NCI-H748 (cell line): ENCODE results near the gene PPP1R3D.
"Not testable (repeated sequence)": the region's sequence is repeated elsewhere in the genome, so short reads cannot be mapped to it uniquely, and the experiment has no call there.

Experiments
- DNase-seq: peaks from one replicate; lab custom pipeline; 2025; ENCODE audit not compliant: unreplicated experiment; lab: John Stamatoyannopoulos, UW

The PPP1R3D gene

DNA sequence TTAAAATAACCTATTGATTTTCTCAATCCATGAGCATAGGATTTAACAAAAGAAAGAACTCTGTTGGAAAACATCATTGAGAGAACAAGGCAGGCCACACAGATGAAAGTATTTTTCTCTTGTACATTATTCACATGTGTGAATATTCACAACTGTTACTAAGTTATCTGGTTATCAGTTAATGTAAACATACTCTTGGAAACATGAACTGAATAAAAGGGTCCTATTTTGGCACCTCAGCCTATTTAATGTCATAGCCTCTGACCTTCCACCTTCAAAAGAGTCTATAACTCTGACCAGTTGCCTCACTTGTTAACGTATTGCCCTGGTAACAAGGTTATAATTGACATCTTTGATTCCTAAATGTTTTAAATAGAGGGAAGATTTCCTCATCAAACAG, 14.7 kb downstream of the PPP1R3D start:
- no peak for DNase-seq

DNA sequence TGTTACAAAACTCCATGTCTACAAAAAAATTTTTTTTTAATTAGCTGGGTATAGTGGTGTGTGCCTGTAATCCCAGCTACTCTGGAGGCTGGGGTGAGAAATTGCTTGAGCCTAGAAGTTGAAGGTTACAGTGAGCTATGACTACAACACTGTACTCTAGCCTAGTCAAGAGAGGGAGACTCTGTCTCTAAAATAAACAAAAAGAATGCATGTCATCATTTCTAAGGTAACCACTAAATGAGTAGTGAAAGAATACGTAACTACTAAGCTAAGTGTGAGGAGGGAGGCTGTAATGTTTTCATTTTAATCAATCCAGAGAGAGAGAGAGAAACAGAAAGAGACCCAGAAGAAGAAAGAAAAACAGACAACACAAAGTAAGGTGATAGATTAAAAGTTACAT, 16.6 kb downstream of the PPP1R3D start:
- DNase-seq = no peak

GRCh38 chr20:59920944-59921343, 19.2 kb downstream of the PPP1R3D start:
- no peak for DNase-seq

DNA sequence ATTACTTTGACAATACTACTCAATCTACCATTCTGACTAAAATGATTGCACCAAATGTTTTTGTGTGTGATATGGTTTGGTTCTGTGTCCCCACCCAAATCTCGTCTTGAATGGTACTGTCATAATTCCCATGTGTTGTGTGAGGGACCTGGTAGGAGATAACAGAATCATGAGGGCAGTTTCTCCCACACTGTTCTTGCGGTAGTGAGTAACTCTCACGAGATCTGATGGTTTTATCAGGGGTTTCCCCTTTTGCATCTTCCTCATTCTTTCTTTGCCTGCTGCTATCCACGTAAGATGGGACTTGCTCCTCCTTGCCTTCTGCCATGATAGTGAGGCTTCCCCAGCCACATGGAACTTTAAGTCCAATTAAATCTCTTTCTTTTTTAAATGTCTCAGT, 27.5 kb downstream of the PPP1R3D start:
- DNase-seq = no peak

DNA sequence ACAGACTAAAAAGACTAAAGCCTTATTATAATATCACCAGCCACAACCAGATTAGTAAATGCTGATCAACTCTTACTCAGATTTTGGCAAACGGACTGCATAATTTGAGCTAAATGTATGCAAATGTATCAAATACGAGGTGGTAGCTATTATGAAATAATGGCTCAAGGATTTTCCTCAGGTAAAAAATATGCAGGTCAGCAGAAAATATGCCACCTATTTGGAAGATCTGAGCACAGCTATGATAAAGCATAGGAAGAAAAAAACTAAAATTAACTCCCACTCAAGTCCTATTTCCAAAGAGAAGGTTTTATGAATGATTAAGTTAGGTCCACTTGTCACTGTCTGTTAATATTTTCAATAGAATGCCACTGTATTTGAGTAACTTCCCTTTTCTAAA, 29.1 kb downstream of the PPP1R3D start:
- no peak for DNase-seq

DNA sequence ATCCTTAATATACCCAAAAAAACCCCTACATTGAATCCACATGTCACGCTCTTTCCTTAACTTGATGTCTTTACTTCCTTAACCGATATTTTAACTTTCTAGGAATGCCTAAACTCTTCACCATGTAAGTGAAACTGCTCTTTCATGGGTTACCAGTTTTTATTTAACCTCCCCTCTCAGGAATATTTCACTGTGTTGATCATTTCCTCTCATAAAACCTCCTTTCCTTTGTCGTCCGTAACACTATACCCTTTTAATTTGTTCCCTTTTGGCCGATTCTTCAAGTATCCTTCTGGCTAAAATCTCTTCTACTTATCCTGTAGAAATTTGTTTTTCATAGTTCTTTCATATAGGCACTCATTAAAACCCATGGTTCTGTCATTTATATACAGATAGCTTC, 31.2 kb downstream of the PPP1R3D start:
- DNase-seq = no peak

DNA sequence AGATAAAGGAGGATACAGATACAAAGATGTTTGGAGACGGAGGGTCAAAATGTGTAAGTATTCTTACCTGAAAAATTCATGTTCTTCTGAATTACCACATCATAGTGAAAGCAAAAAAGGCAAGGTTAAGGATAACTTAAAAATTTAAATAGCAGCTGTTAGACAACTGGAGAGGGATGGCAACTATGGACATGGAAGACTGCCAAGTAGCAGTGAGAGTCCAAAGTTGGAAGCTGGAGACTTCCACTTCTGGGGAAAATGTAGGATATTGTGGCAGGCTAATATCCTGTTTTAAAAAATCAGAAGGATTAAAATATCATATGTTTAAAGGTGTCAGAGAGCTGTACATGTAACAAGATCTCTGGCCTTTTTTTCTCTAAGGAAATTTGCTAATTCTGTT, 36.5 kb downstream of the PPP1R3D start:
- no peak for DNase-seq

DNA sequence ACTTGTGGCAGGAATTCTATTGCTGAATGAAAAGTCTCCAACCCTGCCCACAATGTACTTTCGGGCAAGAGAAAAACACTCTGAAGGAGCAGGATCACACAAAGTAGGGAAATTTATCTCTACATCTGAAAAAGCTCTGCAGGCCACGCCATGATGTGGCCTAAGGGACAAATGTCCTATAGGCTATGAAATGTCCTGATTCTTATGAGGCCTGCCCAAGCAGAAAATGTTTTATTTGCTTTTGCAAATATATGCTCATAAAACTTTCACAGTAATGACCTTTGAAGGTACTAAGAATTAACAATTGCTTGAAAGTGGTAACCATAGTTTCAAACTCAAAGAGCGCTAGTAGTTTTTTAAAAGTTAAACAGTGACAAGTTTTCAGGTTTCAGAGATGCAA, 37.6 kb downstream of the PPP1R3D start:
- no peak for DNase-seq

GRCh38 chr20:59895908-59896307, 44.2 kb downstream of the PPP1R3D start:
- DNase-seq = no peak

DNA sequence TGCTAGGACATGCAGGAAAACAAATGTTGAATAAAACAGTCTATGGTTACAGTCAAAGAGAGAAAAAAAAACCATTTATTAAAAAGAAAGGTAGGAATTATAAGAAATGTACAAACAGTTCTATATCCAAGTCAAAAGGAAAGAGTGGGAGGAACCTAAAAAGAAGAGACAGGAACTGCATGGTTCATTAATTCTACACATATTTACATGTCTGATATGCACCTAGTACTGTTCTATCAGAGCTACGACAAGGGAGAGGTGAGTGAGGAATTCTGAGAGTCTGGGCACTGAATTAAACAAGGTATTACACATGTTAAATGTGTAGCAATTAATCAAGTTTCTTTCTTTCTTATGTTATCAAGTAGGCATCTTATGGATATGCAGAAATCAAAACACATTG, 48.5 kb downstream of the PPP1R3D start:
- no peak for DNase-seq

GRCh38 chr20:59890035-59890434, 50.1 kb downstream of the PPP1R3D start:
- DNase-seq = not testable (repeated sequence)

DNA sequence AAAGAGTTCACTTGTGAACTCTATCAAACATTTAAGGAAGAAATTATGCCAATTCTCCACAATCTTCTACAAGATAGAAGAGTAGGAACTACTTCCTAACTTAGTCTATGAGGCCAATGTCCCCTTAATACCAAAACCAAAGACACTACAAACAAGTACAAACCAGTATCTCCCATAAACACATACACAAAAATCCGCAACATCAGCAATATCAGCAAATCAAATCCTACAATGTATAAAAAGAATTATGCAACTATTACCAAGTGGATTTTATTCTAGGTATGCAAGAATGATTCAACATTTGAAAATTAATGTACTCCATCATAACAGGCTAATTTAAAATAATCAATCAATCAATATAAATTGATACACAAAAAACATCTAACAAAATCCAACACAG, 52.1 kb downstream of the PPP1R3D start:
- DNase-seq = no peak
